Peyer's patch (tissue), 4 donors: ENCODE results near the gene CCNB2. TPM values are rescaled to one million over a fixed set of nuclear protein-coding genes. Genes with fewer than 3 reads are reported as not detected.
"Not testable (repeated sequence)": the region's sequence is repeated elsewhere in the genome, so short reads cannot be mapped to it uniquely, and the experiment has no call there.

Experiments used
- DNase-seq, 3 donors: peaks; one replicate each; pipeline ENCODE4 v3.0.0-alpha.2; 2017 to 2019
- H3K27ac ChIP-seq, 4 donors: fragments of 200-600 bp; sonication (generic); one replicate each; pipeline ENCODE4 v1.5.1; 2016 to 2019
- H3K27me3 ChIP-seq, 2 donors: fragments of 200-600 bp; sonication (generic); one replicate each; pipeline ENCODE4 v1.5.1; 2019
- H3K36me3 ChIP-seq, 3 donors: fragments of 200-600 bp; sonication (generic); one replicate each; pipeline ENCODE4 v1.5.1; 2016 to 2019
- H3K4me1 ChIP-seq, 4 donors: fragments of 200-600 bp; sonication (generic); one replicate each; pipeline ENCODE4 v1.5.1; 2016 to 2019
- H3K4me3 ChIP-seq, 4 donors: fragments of 200-600 bp; sonication (generic); 1 replicate in 3 of 4; 2 replicates in 1 of 4; pipeline ENCODE4 v1.5.1; 2016 to 2019; ENCODE audit warnings: mild to moderate bottlenecking in 1 of 4
- H3K9me3 ChIP-seq, 4 donors: fragments of 200-600 bp; sonication (generic); one replicate each; pipeline ENCODE4 v1.5.1; 2016 to 2019; ENCODE audit warnings: mild to moderate bottlenecking in 1 of 4
- POLR2A ChIP-seq, 2 donors: fragments of 450-650 bp; IDR thresholded peaks; one replicate each; pipeline ENCODE4 v1.5.1; 2017; ENCODE audit warnings: antibody characterized with exemption in 2 of 2, mild to moderate bottlenecking in 2 of 2, moderate library complexity in 2 of 2
- total RNA-seq, 4 donors: library from RNA; depleted of rRNA; stranded (reverse); fragments of >200 nt; gene quantifications; one replicate each; pipeline ENCODE4 v1.1.0, GENCODE V29; 2016
- TF ChIP-seq, protein P1 (sequence below), 6 experiments: fragments of 450-650 bp in 4 of 6; fragments of 200-600 bp in 2 of 6; sonication (generic) in 1 of 6; IDR thresholded peaks; one replicate each; pipeline ENCODE4 v1.5.1; 2017 to 2019; ENCODE audit warnings: antibody characterized with exemption in 6 of 6, mild to moderate bottlenecking in 3 of 6, moderate library complexity in 1 of 6

CCNB2 gene
- total RNA-seq, 4 donors from 2014 or later = 5.2 to 18.2 (median 8.2) TPM

DNA sequence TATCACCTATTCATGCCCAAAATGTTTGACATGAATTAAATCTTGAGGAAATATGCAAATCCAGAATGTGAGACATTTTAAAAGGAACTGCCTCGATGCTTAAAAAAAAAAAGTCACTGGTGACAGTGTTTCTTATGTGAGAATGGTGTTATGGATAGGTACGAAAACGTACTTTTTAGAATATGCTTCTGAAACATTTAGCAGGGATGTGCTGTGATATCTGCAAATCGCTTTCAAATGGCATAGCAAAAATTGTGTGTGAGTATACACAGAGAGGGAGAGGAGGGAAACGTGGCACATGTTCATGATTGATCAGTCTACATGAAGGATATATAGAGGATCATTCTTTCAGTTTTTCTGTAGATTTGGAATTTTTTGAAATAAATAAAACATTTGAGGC, 16.0 kb downstream of the CCNB2 start:
- Histone ChIP-seq H3K4me1 (peaks cover 0 to 19% (median 0%) of the 10 kb centered on the region in 4 donors), H3K9me3 (no peaks in the 10 kb centered on the region), H3K36me3 (no peaks in the 10 kb centered on the region), H3K4me3 (no peak overlapping the region), H3K27ac (no peak overlapping the region), H3K27me3 (no peaks in the 10 kb centered on the region)
- no peak for DNase-seq
- TF ChIP-seq, protein P1, sequence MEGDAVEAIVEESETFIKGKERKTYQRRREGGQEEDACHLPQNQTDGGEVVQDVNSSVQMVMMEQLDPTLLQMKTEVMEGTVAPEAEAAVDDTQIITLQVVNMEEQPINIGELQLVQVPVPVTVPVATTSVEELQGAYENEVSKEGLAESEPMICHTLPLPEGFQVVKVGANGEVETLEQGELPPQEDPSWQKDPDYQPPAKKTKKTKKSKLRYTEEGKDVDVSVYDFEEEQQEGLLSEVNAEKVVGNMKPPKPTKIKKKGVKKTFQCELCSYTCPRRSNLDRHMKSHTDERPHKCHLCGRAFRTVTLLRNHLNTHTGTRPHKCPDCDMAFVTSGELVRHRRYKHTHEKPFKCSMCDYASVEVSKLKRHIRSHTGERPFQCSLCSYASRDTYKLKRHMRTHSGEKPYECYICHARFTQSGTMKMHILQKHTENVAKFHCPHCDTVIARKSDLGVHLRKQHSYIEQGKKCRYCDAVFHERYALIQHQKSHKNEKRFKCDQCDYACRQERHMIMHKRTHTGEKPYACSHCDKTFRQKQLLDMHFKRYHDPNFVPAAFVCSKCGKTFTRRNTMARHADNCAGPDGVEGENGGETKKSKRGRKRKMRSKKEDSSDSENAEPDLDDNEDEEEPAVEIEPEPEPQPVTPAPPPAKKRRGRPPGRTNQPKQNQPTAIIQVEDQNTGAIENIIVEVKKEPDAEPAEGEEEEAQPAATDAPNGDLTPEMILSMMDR (IDR thresholded peaks at IDR 0.05) = no peak
- TF ChIP-seq POLR2A (IDR thresholded peaks at IDR 0.05) = no peak

DNA sequence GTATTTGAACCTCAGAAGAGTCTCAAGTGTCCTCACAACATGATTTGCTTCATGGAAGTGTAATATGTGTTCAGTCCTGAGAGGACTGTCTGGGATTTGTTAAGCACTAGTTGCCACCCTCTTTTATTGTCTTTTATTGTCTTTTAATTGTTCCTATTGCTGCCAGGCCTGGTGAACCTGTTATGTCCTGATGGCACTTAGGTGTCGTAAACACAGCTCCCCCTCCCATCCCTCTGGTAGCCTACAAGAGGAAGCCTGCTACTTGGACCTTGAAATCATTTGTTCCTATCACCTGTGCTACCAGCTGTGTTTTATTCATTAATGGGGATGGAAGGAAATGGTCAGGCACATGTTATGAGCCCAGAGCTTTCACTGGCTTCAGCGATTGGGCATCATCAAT, 19.3 kb downstream of the CCNB2 start:
- peaks cover 0 to 19% (median 0%) of the 10 kb centered on the region in 4 donors for H3K4me1 ChIP-seq
- no peaks in the 10 kb centered on the region for H3K9me3 ChIP-seq
- H3K36me3 ChIP-seq = no peaks in the 10 kb centered on the region
- no peaks in the 10 kb centered on the region for H3K27me3 ChIP-seq
- peak in 2 of 3 donors; percentile 55 to 79 for DNase-seq
- peak overlapping the region in 1 of 4 donors; percentile 63 for H3K27ac ChIP-seq
- TF ChIP-seq, protein P1 (IDR thresholded peaks at IDR 0.05) = peak in 2 of 6 experiments; percentile 4 to 19
- TF ChIP-seq POLR2A (IDR thresholded peaks at IDR 0.05) = no peak
- H3K4me3 ChIP-seq = no peak overlapping the region

DNA sequence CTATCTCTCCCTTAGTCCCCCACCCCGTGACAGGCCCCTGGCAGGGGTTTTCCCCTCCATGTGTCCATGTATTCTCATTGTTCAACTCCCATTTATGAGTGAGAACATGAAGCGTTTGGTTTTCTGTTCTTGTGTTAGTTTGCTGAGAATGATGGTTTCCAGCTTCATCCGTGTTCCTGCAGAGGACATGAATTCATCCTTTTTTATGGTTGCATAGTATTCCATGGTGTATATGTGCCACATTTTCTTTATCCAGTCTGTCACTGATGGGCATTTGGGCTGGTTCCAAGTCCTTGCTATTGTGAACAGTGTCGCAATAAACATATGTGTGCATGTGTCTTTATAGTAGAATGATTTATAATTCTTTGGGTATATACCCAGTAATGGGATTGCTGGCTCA, 20.7 kb downstream of the CCNB2 start:
- H3K27me3 ChIP-seq, H3K27ac ChIP-seq, H3K4me3 ChIP-seq, DNase-seq, H3K9me3 ChIP-seq, H3K36me3 ChIP-seq: not testable (repeated sequence)
- H3K4me1 ChIP-seq = peaks cover 0 to 19% (median 0%) of the 10 kb centered on the region in 4 donors

DNA sequence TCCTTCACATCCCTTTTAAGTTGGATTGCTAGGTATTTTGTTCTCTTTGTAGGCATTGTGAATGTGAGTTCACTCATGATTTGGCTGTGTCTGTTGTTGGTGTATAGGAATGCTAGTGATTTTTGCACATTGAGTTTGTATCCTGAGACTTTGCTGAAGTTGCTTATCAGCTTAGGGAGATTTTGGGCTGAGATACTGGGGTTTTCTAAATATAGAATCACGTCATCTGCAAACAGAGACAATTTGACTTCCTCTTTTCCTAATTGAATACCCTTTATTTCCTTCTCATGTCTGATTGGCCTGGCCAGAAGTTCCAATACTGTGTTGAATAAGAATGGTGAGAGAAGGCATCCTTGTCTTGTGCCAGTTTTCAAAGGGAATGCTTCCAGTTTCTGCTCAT, 22.3 kb downstream of the CCNB2 start:
- not testable (repeated sequence) for DNase-seq, H3K27ac ChIP-seq, H3K4me3 ChIP-seq, H3K27me3 ChIP-seq, H3K36me3 ChIP-seq, H3K9me3 ChIP-seq
- peaks cover 0 to 19% (median 0%) of the 10 kb centered on the region in 4 donors for H3K4me1 ChIP-seq

DNA sequence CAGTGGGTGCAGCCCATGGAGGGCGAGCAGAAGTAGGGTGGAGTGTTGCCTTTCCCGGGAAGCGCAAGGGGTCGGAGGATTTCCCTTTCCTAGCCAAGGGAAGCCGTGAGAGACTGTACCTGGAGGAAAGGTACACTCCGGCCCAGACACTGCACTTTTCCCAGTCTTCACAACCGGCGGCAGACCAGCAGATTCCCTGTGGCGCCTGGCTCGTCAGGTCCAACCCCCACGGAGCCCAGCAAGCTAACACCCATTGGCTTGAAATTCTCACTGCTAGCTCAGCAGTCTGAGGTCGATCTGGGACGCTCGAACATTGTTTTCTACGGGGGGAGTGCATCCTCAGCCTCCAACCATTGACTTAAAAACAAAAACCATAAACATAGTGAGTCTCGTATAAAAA, 26.5 kb downstream of the CCNB2 start:
- H3K27ac ChIP-seq = no peak overlapping the region
- no peak for DNase-seq
- TF ChIP-seq, protein P1 (IDR thresholded peaks at IDR 0.05) = no peak
- no peak for TF ChIP-seq POLR2A (IDR thresholded peaks at IDR 0.05)
- H3K36me3 ChIP-seq = peaks cover 0 to 27% (median 0%) of the 10 kb centered on the region in 3 donors
- no peaks in the 10 kb centered on the region for H3K4me1 ChIP-seq
- H3K27me3 ChIP-seq = no peaks in the 10 kb centered on the region
- no peaks in the 10 kb centered on the region for H3K9me3 ChIP-seq
- no peak overlapping the region for H3K4me3 ChIP-seq

DNA sequence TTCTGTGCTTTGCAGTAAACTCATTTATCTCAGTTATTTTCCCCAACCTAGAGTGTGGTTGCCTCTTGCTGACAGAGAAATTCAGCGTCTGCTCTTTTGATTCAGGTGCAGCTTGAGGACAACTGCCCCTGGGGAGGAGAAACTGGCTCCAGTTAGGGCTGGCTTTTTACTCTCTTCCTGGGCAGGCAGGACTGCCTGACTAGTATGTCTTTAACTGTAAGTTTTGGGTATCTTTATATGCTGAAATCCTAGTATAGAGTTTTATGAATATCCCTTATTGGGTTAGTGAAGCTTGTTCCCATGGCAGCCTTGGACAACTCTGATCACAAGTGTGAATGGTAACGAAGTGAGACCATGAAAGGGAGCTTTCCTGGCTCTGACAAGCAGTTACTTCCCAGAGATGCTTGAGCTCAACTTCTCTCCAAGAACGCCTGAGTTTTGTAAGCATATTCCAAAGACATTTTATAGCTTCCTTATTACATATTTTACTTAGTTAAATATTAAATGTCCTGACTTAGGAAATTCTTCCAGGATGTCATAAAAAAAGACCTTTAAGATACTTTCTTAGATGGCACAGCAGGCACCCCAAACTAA, 27.1 kb downstream of the CCNB2 start:
- no peak for TF ChIP-seq POLR2A (IDR thresholded peaks at IDR 0.05)
- TF ChIP-seq, protein P1 (IDR thresholded peaks at IDR 0.05) = no peak
- Histone ChIP-seq H3K27me3 (no peaks in the 10 kb centered on the region), H3K4me3 (no peak overlapping the region), H3K9me3 (no peaks in the 10 kb centered on the region), H3K4me1 (no peaks in the 10 kb centered on the region), H3K36me3 (peaks cover 0 to 33% (median 0%) of the 10 kb centered on the region in 3 donors), H3K27ac (peak overlapping the region in 1 of 4 donors; percentile 27)
- no peak for DNase-seq
